Left lung (tissue), 10 donors: Measurements from ENCODE around the gene PALM. TPM values are rescaled to one million over a fixed set of nuclear protein-coding genes. Genes with fewer than 3 reads are reported as not detected.
"Not testable (repeated sequence)": the region's sequence is repeated elsewhere in the genome, so short reads cannot be mapped to it uniquely, and the experiment has no call there.

Experiments used
- ATAC-seq: fragments of 200-7000 bp; cut with Tn5 transposase; one replicate; pipeline ENCODE4 v1.9.1; 2020; ENCODE audit warnings: moderate library complexity
- DNase-seq, 4 donors: peaks; one replicate each; pipeline ENCODE4 v3.0.0-alpha.2; 2013 to 2020
- H3K27ac ChIP-seq, 2 donors: fragments of 200-600 bp; sonication (generic) in 1 of 2; one replicate each; pipeline versions ENCODE4 v1.5.0 to v1.8.0; 2020 to 2021
- H3K27me3 ChIP-seq, 2 donors: fragments of 200-600 bp; sonication (generic) in 1 of 2; one replicate each; pipeline versions ENCODE4 v1.5.0 to v1.8.0; 2020 to 2021
- H3K36me3 ChIP-seq, 2 donors: fragments of 200-600 bp; sonication (generic) in 1 of 2; one replicate each; pipeline versions ENCODE4 v1.5.0 to v1.8.0; 2020 to 2021
- H3K4me1 ChIP-seq, 2 donors: fragments of 200-600 bp; one replicate each; pipeline ENCODE4 v1.8.0; 2021
- H3K4me3 ChIP-seq, 2 donors: fragments of 200-600 bp; sonication (generic) in 1 of 2; one replicate each; pipeline versions ENCODE4 v1.5.0 to v1.8.0; 2020 to 2021; ENCODE audit warnings: mild to moderate bottlenecking in 1 of 2
- H3K9me3 ChIP-seq, 2 donors: fragments of 200-600 bp; sonication (generic) in 1 of 2; one replicate each; pipeline versions ENCODE4 v1.5.0 to v1.8.0; 2020 to 2021
- intact Hi-C, 2 donors: fragments of 100-400 bp; cut with DNase I; formaldehyde crosslinking; loops; one replicate each; pipeline versions ENCODE4 v1.11.2 to v1.14.2; 2022
- polyA plus RNA-seq, 6 donors: library from polyadenylated mRNA; unstranded; fragments of 120-200 nt; gene quantifications; one replicate each; pipeline ENCODE4 v1.2.1, GENCODE V29; 2013; ENCODE audit not compliant: insufficient read length in 6 of 6
- total RNA-seq, 2 donors: library from RNA; stranded (reverse); fragmentation: NEBNext Ultra II Directional; extraction: Animal tissue kit (Norgen Biotek cat#: 25700); gene quantifications; one replicate each; pipeline ENCODE4 v1.2.1, GENCODE V29; 2021
- TF ChIP-seq, protein P1 (sequence below), 2 donors: fragments of 200-600 bp; sonication (generic) in 1 of 2; IDR thresholded peaks; one replicate each; pipeline versions ENCODE4 v1.5.0 to v1.8.0; 2021; ENCODE audit warnings: antibody characterized with exemption in 2 of 2
- donor health status: DM: no; HTN: yes; CAD: no.
- donor health status: DM: no; HTN: no; CAD: no.

The PALM gene
- total and polyA plus RNA-seq, 8 donors: 30.2 to 59.7 (median 39.8) TPM

- intact Hi-C loops: no loop called here
- no peak overlapping the region for H3K27ac ChIP-seq
- H3K4me3 ChIP-seq: no peak overlapping the region
- peaks cover 0 to 19% of the 10 kb centered on the region in 2 donors for H3K9me3 ChIP-seq
- no peaks in the 10 kb centered on the region for H3K27me3 ChIP-seq
- no peaks in the 10 kb centered on the region for H3K4me1 ChIP-seq
- TF ChIP-seq, protein P1, sequence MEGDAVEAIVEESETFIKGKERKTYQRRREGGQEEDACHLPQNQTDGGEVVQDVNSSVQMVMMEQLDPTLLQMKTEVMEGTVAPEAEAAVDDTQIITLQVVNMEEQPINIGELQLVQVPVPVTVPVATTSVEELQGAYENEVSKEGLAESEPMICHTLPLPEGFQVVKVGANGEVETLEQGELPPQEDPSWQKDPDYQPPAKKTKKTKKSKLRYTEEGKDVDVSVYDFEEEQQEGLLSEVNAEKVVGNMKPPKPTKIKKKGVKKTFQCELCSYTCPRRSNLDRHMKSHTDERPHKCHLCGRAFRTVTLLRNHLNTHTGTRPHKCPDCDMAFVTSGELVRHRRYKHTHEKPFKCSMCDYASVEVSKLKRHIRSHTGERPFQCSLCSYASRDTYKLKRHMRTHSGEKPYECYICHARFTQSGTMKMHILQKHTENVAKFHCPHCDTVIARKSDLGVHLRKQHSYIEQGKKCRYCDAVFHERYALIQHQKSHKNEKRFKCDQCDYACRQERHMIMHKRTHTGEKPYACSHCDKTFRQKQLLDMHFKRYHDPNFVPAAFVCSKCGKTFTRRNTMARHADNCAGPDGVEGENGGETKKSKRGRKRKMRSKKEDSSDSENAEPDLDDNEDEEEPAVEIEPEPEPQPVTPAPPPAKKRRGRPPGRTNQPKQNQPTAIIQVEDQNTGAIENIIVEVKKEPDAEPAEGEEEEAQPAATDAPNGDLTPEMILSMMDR (IDR thresholded peaks at IDR 0.05): no peak
- H3K36me3 ChIP-seq: no peaks in the 10 kb centered on the region
- DNase-seq (peak in 1 of 4 donors; percentile 74), ATAC-seq (peak; percentile 7)
Observed at GRCh38 chr19:743168-743687, 34.5 kb downstream of the PALM start.

GRCh38 chr19:745138-745537 is 36.4 kb downstream of the PALM start:
- H3K36me3 ChIP-seq, DNase-seq, H3K27me3 ChIP-seq, H3K4me1 ChIP-seq, intact Hi-C loops, H3K27ac ChIP-seq, H3K4me3 ChIP-seq, ATAC-seq: not testable (repeated sequence)
- H3K9me3 ChIP-seq: peaks cover 0 to 20% of the 10 kb centered on the region in 2 donors

DNA sequence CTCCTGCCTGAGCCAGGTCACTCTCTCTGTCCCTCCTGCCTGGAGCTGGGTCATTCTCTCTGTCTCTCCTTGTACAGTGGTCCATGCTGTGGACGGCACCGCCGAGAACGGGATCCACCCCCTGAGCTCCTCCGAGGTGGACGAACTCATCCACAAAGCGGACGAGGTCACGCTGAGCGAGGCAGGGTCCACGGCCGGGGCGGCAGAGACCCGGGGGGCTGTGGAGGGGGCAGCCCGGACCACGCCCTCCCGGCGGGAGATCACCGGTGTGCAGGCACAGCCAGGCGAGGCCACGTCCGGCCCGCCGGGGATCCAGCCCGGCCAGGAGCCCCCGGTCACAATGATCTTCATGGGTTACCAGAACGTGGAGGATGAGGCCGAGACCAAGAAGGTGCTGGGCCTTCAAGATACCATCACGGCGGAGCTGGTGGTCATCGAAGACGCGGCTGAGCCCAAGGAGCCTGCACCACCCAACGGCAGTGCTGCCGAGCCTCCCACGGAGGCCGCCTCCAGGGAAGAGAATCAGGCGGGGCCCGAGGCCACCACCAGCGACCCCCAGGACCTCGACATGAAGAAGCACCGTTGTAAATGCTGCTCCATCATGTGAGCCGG is 37.6 kb downstream of the PALM start:
- Histone ChIP-seq H3K27ac (no peak overlapping the region), H3K27me3 (peaks cover 0 to 11% of the 10 kb centered on the region in 2 donors), H3K4me1 (peaks cover 0 to 5% of the 10 kb centered on the region in 2 donors), H3K9me3 (peaks cover 0 to 20% of the 10 kb centered on the region in 2 donors), H3K4me3 (no peak overlapping the region), H3K36me3 (no peaks in the 10 kb centered on the region)
- TF ChIP-seq, protein P1 (IDR thresholded peaks at IDR 0.05): no peak
- intact Hi-C loops: no loop called here
- DNase-seq (no peak), ATAC-seq (no peak)

- H3K27ac ChIP-seq: no peak overlapping the region
- intact Hi-C loops: no loop called here
Observed at GRCh38 chr19:746956-747355, 38.2 kb downstream of the PALM start.

GRCh38 chr19:747432-748273 is 38.9 kb downstream of the PALM start:
- no peak overlapping the region for H3K4me3 ChIP-seq
- intact Hi-C loops: no loop called here
- H3K4me1 ChIP-seq: peaks cover 0 to 10% of the 10 kb centered on the region in 2 donors
- H3K27ac ChIP-seq: no peak overlapping the region
- ATAC-seq: no peak
- H3K36me3 ChIP-seq: no peaks in the 10 kb centered on the region
- DNase-seq: no peak
- TF ChIP-seq, protein P1 (IDR thresholded peaks at IDR 0.05): no peak
- H3K27me3 ChIP-seq: peaks cover 0 to 23% of the 10 kb centered on the region in 2 donors
- peaks cover 0 to 20% of the 10 kb centered on the region in 2 donors for H3K9me3 ChIP-seq

More at GRCh38 chr19:746956-747355, 38.2 kb downstream of the PALM start:
- H3K27me3 ChIP-seq: peaks cover 0 to 16% of the 10 kb centered on the region in 2 donors
- ATAC-seq (no peak), DNase-seq (no peak)
- TF ChIP-seq, protein P1 (IDR thresholded peaks at IDR 0.05): no peak
- no peaks in the 10 kb centered on the region for H3K36me3 ChIP-seq
- H3K4me3 ChIP-seq: no peak overlapping the region
- peaks cover 0 to 20% of the 10 kb centered on the region in 2 donors for H3K9me3 ChIP-seq
- peaks cover 0 to 10% of the 10 kb centered on the region in 2 donors for H3K4me1 ChIP-seq
